HG03575 (cell line): ENCODE results near the gene DAZAP2.
"Not testable (repeated sequence)": the region's sequence is repeated elsewhere in the genome, so short reads cannot be mapped to it uniquely, and the experiment has no call there.

Experiments
- ATAC-seq: cut with Tn5 transposase; IDR thresholded peaks from one replicate; pipeline ENCODE4 v1.9.1; 2021; ENCODE audit not compliant: unreplicated experiment, insufficient number of reproducible peaks, low FRiP score; ENCODE audit errors: extremely low read depth

Gene DAZAP2

GRCh38 chr12:51214895-51215294 lies 23.7 kb upstream of the DAZAP2 start:
- no peak for ATAC-seq

- ATAC-seq = no peak
Observed at GRCh38 chr12:51216642-51217041, 22.0 kb upstream of the DAZAP2 start.

GRCh38 chr12:51217133-51217967 lies 21.3 kb upstream of the DAZAP2 start:
- ATAC-seq = no peak

GRCh38 chr12:51217968-51218606 lies 20.5 kb upstream of the DAZAP2 start, which contains the start of gene POU6F1:
TSS of gene POU6F1 (minus strand) at chr12:51218062. CDS start at chr12:51206836, 11,226 bp downstream.
- ATAC-seq = no peak

- no peak for ATAC-seq
Observed at GRCh38 chr12:51218607-51219161, 19.9 kb upstream of the DAZAP2 start.

GRCh38 chr12:51219322-51219721 lies 19.3 kb upstream of the DAZAP2 start:
- no peak for ATAC-seq

GRCh38 chr12:51219857-51220256 lies 18.8 kb upstream of the DAZAP2 start:
- ATAC-seq = not testable (repeated sequence)

- ATAC-seq = no peak
Observed at GRCh38 chr12:51222461-51222860, 16.2 kb upstream of the DAZAP2 start.

- no peak for ATAC-seq
Observed at GRCh38 chr12:51224625-51225024, 14.0 kb upstream of the DAZAP2 start.

GRCh38 chr12:51225234-51225633 lies 13.4 kb upstream of the DAZAP2 start:
- no peak for ATAC-seq

GRCh38 chr12:51225771-51226170 lies 12.9 kb upstream of the DAZAP2 start:
- no peak for ATAC-seq

GRCh38 chr12:51227112-51227511 lies 11.5 kb upstream of the DAZAP2 start:
- not testable (repeated sequence) for ATAC-seq

GRCh38 chr12:51227962-51228361 lies 10.7 kb upstream of the DAZAP2 start:
- ATAC-seq = no peak

GRCh38 chr12:51229116-51229809 lies 9.4 kb upstream of the DAZAP2 start:
- ATAC-seq = no peak

GRCh38 chr12:51232642-51233041 lies 6.0 kb upstream of the DAZAP2 start:
- ATAC-seq = no peak

- no peak for ATAC-seq
Observed at GRCh38 chr12:51234530-51234929, 4.1 kb upstream of the DAZAP2 start.

GRCh38 chr12:51238037-51238509 lies 553 bp upstream of the DAZAP2 start:
- ATAC-seq = peak; percentile 7

GRCh38 chr12:51240971-51241370 lies 2.3 kb downstream of the DAZAP2 start:
- ATAC-seq = no peak

GRCh38 chr12:51242120-51242519 lies 3.5 kb downstream of the DAZAP2 start:
- no peak for ATAC-seq
